ENCODE measurements around the gene JUNB. TPM values are rescaled to one million over a fixed set of nuclear protein-coding genes. Genes with fewer than 3 reads are reported as not detected.

Gene JUNB
- total and polyA plus RNA-seq, 2 of the 8 experiments (the other 6 are each of a cell fraction or from before 2014, with no cell fraction given) = 7.4 to 10.0 TPM

DNA sequence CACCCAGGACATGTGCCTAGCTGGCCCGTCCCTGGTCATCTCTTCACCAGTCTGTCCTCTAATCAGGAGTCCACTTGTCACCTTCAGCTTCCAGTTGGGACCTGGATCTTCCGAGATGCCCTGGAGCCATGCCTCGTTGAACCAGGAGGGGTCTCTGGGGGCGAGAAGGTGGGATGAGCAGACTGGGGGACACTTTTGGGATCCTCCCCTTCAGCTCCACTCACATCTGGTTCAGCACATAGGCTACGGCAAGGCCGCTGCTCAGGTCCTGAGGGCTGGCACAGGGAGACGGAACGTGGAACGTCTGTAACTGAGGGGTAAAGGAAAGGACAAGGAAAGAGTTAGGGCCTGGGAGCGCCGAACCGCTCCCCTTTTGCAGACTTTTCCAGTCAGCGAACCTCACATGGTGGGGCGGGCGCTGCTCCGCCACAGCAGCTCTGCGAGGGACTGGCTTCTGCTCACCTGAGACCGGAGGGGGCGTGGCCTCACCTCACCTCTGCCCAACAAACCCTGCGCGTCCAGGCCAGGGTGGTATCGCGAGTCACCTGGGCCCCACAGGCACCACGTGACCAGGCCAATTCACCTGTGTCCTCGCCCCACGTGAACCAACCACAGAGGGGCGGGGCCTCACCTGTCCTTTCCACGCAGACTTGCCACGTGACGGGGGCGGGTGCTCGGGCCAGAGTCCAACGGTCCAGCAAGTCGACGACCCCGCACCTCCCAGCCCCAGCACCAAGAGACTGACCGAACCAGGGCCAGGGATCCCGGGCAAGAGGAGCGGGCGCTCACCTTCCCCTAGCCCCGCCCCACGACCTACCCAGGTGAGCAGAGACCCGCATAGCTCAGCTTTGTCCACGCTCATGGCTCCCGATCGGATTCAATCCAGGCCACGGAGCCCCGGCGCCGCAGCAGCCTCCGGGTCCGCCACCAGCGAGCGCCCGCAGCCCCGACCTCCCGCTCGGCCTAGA lies 16.4 kb upstream of the JUNB start, which contains the start of gene HOOK2 (continued):
- TF ChIP-seq JUND (IDR thresholded peaks at IDR 0.05; ENCODE audit: low read length) = no peak
- TF ChIP-seq, protein P1, sequence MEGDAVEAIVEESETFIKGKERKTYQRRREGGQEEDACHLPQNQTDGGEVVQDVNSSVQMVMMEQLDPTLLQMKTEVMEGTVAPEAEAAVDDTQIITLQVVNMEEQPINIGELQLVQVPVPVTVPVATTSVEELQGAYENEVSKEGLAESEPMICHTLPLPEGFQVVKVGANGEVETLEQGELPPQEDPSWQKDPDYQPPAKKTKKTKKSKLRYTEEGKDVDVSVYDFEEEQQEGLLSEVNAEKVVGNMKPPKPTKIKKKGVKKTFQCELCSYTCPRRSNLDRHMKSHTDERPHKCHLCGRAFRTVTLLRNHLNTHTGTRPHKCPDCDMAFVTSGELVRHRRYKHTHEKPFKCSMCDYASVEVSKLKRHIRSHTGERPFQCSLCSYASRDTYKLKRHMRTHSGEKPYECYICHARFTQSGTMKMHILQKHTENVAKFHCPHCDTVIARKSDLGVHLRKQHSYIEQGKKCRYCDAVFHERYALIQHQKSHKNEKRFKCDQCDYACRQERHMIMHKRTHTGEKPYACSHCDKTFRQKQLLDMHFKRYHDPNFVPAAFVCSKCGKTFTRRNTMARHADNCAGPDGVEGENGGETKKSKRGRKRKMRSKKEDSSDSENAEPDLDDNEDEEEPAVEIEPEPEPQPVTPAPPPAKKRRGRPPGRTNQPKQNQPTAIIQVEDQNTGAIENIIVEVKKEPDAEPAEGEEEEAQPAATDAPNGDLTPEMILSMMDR (IDR thresholded peaks at IDR 0.05; ENCODE audit: control extremely low read depth in 1 of 3, insufficient read depth in 1 of 3, low read depth in 1 of 3, low read length in 3 of 3) = no peak
- no peak for TF ChIP-seq RBBP5 (IDR thresholded peaks at IDR 0.05; ENCODE audit: borderline replicate concordance, low read depth, low read length)
- TF ChIP-seq CBX8 (IDR thresholded peaks at IDR 0.05; ENCODE audit: borderline replicate concordance, low read depth, low read length) = no peak
- TF ChIP-seq KDM4A (IDR thresholded peaks at IDR 0.05; ENCODE audit: low read depth, low read length, severe bottlenecking) = peak; percentile 77
- TF ChIP-seq CHD2 (IDR thresholded peaks at IDR 0.05; ENCODE audit: low read length) = peak; percentile 84
- TF ChIP-seq, protein P2, sequence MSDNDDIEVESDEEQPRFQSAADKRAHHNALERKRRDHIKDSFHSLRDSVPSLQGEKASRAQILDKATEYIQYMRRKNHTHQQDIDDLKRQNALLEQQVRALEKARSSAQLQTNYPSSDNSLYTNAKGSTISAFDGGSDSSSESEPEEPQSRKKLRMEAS (IDR thresholded peaks at IDR 0.05) = peak; percentile 91
- TF ChIP-seq HDAC6 (IDR thresholded peaks at IDR 0.05; ENCODE audit: low read depth, low read length) = no peak
- peak; percentile 62 for TF ChIP-seq BACH1 (IDR thresholded peaks at IDR 0.05; ENCODE audit: low read length)
- TF ChIP-seq, protein P3, sequence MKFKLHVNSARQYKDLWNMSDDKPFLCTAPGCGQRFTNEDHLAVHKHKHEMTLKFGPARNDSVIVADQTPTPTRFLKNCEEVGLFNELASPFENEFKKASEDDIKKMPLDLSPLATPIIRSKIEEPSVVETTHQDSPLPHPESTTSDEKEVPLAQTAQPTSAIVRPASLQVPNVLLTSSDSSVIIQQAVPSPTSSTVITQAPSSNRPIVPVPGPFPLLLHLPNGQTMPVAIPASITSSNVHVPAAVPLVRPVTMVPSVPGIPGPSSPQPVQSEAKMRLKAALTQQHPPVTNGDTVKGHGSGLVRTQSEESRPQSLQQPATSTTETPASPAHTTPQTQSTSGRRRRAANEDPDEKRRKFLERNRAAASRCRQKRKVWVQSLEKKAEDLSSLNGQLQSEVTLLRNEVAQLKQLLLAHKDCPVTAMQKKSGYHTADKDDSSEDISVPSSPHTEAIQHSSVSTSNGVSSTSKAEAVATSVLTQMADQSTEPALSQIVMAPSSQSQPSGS (IDR thresholded peaks at IDR 0.05; ENCODE audit: low read length) = no peak
- TF ChIP-seq, protein P4, sequence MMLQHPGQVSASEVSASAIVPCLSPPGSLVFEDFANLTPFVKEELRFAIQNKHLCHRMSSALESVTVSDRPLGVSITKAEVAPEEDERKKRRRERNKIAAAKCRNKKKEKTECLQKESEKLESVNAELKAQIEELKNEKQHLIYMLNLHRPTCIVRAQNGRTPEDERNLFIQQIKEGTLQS (IDR thresholded peaks at IDR 0.05; ENCODE audit: insufficient read depth, low read depth, low read length) = peak; percentile 87
- TF ChIP-seq RAD21 (IDR thresholded peaks at IDR 0.05 in 1 of 2, conservative IDR thresholded peaks at IDR 0.05 in 1 of 2; ENCODE audit: low read depth in 2 of 2, low read length in 2 of 2) = no peak
- no peak for TF ChIP-seq BCL11A (IDR thresholded peaks at IDR 0.05; ENCODE audit: low read depth in 2 of 2, low read length in 2 of 2)
- no peak for TF ChIP-seq ZNF274 (IDR thresholded peaks at IDR 0.05; ENCODE audit: borderline replicate concordance, extremely low read depth, low read length)
- TF ChIP-seq JUN (IDR thresholded peaks at IDR 0.05; ENCODE audit: low read depth, low read length) = no peak
- TF ChIP-seq FOSL1 (IDR thresholded peaks at IDR 0.05; ENCODE audit: insufficient read depth, low read depth, low read length) = no peak
- TF ChIP-seq POLR2A (IDR thresholded peaks at IDR 0.05; ENCODE audit: control extremely low read depth in 1 of 2, low read depth in 2 of 2, low read length in 2 of 2) = peak in 1 of 2 experiments; percentile 62; a peak in 2 of 3 replicates
- peak; percentile 39; the same call in 1 of the 2 replicates for TF ChIP-seq BRCA1 (IDR thresholded peaks at IDR 0.05; ENCODE audit: low read depth, low read length)
